Camera-type eye (tissue), 1 donor: Measurements from ENCODE around the gene TPM4. TPM values are rescaled to one million over a fixed set of nuclear protein-coding genes. Genes with fewer than 3 reads are reported as not detected.

ENCODE experiments used
- total RNA-seq: library from RNA; depleted of rRNA; stranded (reverse); fragments of >200 nt; gene quantifications from one replicate; pipeline ENCODE4 v1.2.3, GENCODE V29; 2014

The TPM4 gene
- 246 TPM for total RNA-seq

DNA sequence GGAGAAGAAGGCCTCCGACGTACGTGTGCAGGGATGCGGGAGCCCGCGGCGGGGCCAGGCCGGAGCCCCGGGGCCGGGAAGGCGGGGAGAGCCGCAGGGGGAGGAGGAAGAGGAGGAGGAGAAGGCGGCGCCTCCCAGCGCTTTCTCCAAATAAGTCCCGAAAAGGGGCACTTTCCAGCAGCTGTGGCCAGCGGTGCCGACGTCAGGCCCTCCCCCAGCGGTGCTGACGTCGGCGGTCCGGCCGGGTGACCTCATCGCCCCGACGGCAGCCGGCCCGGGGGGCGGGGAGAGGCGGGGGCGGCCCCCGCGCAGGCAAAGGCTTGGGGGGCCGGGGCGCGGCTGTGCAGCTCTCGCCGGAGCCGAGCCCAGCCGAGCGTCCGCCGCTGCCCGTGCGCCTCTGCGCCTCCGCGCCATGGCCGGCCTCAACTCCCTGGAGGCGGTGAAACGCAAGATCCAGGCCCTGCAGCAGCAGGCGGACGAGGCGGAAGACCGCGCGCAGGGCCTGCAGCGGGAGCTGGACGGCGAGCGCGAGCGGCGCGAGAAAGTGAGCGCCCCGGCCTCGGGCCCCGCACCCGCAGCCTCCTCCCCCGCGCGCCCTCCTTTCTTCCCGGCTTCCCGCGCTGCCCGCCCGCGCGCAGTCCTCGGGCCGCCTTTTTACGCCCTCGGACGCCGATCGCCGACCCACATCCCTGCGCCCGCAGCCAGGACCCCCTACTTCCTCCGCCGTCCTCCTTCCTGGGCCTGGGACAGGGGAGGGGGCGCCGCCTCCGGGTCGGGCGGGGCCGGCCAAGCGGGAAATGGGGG is at the start of gene TPM4:
Gene TPM4, plus strand, starts transcription at position 342 of the 804 bp plus-strand sequence. Its CDS starts 71 bp downstream, at position 413.

DNA sequence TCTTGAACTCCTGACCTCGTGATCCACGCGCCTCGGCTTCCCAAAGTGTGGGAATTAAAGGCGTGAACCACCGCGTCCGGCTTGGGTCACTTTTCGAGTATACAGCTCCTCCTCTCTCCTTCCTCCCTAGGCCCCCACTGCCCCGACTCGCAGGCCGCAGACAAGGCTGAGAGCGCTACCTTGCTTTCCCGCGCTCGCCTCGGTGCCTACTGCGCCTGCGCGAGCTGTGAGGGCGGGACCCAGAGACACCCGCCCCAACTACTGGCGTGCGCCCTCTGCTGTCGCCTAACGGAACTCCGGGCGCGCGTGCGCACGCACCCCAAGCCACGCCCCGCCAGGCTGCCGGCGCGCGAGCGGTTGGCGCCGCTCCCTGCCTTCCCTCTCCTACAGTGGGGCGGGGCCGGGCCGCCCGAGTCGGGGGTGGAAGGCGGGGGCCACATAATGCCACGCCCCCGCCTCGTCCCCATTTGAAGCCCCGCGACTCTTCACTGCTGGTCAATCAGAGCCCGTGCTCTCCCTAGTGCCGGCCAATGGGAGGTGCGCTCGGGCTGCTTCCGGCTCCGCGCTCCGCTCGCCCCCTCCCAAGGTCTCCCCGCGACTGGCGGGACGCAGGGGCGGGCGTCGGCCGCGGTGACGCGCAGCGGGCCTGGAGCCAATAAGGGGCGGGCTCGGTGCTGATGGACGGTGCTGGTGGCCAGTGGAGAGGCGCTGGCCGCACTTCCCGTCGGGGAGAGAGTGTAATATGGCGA is 35.0 kb downstream of the TPM4 start, which contains the start of gene RAB8A:
Gene RAB8A, plus strand, starts transcription at position 730 of the 749 bp plus-strand sequence. Its CDS starts 13 bp downstream, at position 743.

DNA sequence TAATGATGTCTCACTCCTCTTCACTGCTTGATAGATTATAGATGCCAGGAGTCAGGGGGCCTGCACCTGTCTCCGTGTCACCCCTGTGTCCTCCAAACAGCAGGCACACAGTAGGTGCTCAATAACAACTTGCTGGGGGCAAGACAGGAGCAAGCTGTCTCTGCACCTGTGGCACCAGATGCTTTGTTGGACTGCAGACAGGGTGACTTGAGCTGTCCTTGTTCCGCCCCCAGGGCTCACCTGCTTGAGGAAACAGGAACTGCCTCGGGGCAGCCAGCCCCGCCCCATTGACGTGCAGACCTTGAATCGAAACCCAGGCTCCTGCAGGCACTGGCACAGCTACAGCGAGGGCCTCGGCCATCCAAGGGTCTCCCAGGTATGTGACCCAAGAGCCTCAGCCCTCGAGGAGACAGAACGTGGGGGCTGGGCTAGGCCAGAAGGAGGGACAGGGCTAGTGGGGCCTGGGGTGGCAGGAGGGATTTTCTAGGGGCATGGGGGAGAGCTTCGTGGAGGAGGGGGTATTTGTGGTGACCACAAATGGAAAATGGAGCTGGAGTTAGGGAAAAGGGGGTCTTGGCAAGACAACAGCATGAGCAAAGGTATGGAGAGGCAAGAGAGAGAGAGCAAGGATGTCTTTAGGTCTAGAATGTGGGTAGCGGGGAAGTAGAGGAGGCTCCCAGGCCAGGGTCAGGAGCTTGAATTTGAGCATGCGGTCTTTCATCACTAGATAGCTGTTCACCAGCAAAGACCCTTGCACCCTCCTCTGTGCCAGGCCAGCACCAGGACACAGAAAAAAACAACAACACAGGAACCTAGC is 67.3 kb downstream of the TPM4 start, which contains the start of gene HSH2D:
Gene HSH2D, plus strand, starts transcription at position 287 of the 817 bp plus-strand sequence. CDS start 5,066 bp downstream, outside the sequence.

Other genes starting within 250 kb of the TPM4 start
- gene CYP4F2, start 178.4 kb upstream of the TPM4 start, total RNA-seq, result not detected
- gene CYP4F11, start 142.0 kb upstream of the TPM4 start, total RNA-seq, result not detected
- not detected for gene OR10H4, start 127.5 kb upstream of the TPM4 start, total RNA-seq
- 41.6 TPM for gene RAB8A, start 35.4 kb downstream of the TPM4 start, total RNA-seq
- gene HSH2D, start 67.2 kb downstream of the TPM4 start, total RNA-seq, result 0.27 TPM
- not detected for gene CIB3, start 97.0 kb downstream of the TPM4 start, total RNA-seq
- gene FAM32A, start 108.9 kb downstream of the TPM4 start, total RNA-seq, result 107 TPM
- 53.2 TPM for gene AP1M1, start 121.4 kb downstream of the TPM4 start, total RNA-seq
- 22.8 TPM for gene KLF2, start 248.3 kb downstream of the TPM4 start, total RNA-seq